ENCODE results near the gene PTPN23. TPM values are rescaled to one million over a fixed set of nuclear protein-coding genes. Genes with fewer than 3 reads are reported as not detected.

The PTPN23 gene
- total and polyA plus RNA-seq, 9 of the 15 experiments (the other 6 are each of a cell fraction or from before 2014, with no cell fraction given), result 0.41 to 58.7 (median 7.2) TPM

DNA sequence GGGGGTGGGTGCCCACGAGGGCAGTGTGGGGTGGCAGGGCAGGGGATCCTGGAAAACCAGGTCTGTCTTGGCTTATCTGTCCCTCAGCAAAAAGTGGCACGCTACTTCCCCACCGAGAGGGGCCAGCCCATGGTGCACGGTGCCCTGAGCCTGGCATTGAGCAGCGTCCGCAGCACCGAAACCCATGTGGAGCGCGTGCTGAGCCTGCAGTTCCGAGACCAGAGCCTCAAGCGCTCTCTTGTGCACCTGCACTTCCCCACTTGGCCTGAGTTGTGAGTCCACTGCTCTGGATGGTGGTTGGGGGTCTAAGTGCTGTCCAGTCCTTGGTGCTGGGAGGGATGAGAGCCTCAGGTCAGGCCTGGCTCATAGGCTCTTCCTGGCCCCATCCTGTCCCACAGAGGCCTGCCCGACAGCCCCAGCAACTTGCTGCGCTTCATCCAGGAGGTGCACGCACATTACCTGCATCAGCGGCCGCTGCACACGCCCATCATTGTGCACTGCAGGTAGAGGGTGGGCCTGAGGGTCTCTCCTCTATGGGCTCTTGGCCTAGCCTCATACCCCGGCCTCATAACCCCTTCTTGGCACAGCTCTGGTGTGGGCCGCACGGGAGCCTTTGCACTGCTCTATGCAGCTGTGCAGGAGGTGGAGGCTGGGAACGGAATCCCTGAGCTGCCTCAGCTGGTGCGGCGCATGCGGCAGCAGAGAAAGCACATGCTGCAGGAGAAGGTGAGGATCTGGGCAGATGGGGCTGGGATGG is 31.1 kb downstream of the PTPN23 start (continued):
- TF ChIP-seq, protein P1, sequence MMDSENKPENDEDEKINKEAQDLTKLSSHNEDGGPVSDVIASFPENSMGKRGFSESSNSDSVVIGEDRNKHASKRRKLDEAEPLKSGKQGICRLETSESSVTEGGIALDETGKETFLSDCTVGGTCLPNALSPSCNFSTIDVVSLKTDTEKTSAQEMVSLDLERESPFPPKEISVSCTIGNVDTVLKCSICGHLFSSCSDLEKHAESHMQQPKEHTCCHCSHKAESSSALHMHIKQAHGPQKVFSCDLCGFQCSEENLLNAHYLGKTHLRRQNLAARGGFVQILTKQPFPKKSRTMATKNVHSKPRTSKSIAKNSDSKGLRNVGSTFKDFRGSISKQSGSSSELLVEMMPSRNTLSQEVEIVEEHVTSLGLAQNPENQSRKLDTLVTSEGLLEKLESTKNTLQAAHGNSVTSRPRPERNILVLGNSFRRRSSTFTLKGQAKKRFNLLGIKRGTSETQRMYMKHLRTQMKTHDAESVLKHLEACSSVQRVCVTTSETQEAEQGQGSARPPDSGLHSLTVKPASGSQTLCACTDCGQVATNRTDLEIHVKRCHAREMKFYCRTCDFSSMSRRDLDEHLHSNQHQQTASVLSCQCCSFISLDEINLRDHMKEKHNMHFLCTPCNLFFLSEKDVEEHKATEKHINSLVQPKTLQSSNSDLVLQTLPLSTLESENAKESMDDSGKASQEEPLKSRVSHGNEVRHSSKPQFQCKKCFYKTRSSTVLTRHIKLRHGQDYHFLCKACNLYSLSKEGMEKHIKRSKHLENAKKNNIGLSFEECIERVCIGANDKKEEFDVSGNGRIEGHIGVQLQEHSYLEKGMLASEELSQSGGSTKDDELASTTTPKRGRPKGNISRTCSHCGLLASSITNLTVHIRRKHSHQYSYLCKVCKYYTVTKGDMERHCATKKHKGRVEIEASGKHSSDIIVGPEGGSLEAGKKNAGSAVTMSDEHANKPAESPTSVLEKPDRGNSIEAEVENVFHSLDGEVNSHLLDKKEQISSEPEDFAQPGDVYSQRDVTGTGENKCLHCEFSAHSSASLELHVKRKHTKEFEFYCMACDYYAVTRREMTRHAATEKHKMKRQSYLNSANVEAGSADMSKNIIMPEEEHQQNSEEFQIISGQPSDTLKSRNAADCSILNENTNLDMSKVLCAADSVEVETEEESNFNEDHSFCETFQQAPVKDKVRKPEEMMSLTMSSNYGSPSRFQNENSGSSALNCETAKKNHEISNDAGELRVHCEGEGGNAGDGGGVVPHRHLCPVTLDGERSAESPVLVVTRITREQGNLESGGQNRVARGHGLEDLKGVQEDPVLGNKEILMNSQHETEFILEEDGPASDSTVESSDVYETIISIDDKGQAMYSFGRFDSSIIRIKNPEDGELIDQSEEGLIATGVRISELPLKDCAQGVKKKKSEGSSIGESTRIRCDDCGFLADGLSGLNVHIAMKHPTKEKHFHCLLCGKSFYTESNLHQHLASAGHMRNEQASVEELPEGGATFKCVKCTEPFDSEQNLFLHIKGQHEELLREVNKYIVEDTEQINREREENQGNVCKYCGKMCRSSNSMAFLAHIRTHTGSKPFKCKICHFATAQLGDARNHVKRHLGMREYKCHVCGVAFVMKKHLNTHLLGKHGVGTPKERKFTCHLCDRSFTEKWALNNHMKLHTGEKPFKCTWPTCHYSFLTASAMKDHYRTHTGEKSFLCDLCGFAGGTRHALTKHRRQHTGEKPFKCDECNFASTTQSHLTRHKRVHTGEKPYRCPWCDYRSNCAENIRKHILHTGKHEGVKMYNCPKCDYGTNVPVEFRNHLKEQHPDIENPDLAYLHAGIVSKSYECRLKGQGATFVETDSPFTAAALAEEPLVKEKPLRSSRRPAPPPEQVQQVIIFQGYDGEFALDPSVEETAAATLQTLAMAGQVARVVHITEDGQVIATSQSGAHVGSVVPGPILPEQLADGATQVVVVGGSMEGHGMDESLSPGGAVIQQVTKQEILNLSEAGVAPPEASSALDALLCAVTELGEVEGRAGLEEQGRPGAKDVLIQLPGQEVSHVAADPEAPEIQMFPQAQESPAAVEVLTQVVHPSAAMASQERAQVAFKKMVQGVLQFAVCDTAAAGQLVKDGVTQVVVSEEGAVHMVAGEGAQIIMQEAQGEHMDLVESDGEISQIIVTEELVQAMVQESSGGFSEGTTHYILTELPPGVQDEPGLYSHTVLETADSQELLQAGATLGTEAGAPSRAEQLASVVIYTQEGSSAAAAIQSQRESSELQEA (IDR thresholded peaks at IDR 0.05; ENCODE audit: low read depth), result no peak
- TF ChIP-seq ESRRB (CRISPR knock-in tag; IDR thresholded peaks at IDR 0.05; ENCODE audit: borderline replicate concordance), result no peak
- TF ChIP-seq PRDM10 (IDR thresholded peaks at IDR 0.05; ENCODE audit: partially characterized antibody), result no peak
